Measurements from ENCODE around the gene GIPC3.

Gene GIPC3

DNA sequence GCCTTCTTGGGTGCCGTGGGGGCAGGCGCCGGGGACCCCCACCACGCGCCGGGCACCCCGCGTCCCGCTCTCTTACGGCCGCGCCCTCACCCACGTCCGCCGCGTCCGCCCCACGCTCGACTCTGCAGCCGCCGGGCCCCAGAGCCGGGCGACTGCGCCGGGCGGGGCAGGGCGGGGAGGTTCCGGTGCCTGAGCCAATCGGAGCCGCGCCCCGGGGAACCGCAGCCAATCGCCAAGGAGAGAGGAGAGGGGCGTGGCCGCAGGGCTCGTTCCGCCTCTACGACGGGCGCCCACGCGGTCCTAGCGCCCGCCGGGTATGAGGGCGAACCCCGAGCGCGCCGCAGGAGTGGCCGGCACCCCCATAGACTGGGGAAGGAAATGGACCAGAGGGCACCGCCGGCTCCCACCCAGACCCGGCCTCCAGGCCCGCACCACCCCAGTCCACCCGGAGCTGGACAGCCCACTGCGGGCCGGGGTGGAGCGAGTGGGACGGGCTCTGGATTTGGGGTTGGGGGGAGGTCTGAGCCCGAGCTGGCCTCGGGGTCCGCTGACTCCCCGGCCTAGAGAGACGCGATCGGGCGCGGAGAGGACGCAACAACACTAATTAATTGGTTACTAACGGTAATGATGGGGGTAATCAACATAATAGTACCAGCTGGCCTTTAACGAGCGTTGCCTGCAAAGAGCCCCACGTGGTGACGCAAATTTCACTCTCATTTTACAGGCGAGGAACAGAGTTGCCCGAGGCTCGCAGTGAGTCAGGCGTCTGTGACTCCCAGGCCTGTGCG is 27.6 kb upstream of the GIPC3 start, which contains the start of gene MFSD12 (continued):
- TF ChIP-seq PRDM10 (tag by site-specific recombination; IDR thresholded peaks at IDR 0.05) (peak; percentile 74; the same call in 1 of the 2 replicates), ZNF146 (tag by site-specific recombination; IDR thresholded peaks at IDR 0.05) (no peak), BCL11B (tag by site-specific recombination; IDR thresholded peaks at IDR 0.05; ENCODE audit: low read depth) (0 out of 2 replicates have a peak, but pooled peaks have one; percentile 13), ZNF302 (tag by site-specific recombination; IDR thresholded peaks at IDR 0.05; ENCODE audit: low read depth) (no peak), ZNF335 (tag by site-specific recombination; conservative IDR thresholded peaks at IDR 0.05) (peak; percentile 99), ELK4 (IDR thresholded peaks at IDR 0.05; ENCODE audit: borderline replicate concordance, low read depth, low read length) (peak; percentile 81; the same call in 1 of the 2 replicates), ZIC2 (tag by site-specific recombination; IDR thresholded peaks at IDR 0.05) (peak; percentile 58; the same call in 1 of the 2 replicates), ZNF274 (IDR thresholded peaks at IDR 0.05; ENCODE audit: low read length) (no peak), ZNF274 (tag by site-specific recombination; IDR thresholded peaks at IDR 0.05; ENCODE audit: borderline replicate concordance) (no peak), ZNF510 (tag by site-specific recombination; IDR thresholded peaks at IDR 0.05; ENCODE audit: insufficient replicate concordance) (no peak), GLIS1 (tag by site-specific recombination; IDR thresholded peaks at IDR 0.05) (peak; percentile 65), ZEB2 (tag by site-specific recombination; IDR thresholded peaks at IDR 0.05) (peak; percentile 79), ZBTB17 (tag by site-specific recombination; IDR thresholded peaks at IDR 0.05) (peak; percentile 91), ZNF600 (tag by site-specific recombination; IDR thresholded peaks at IDR 0.05) (peak; percentile 49; the same call in 1 of the 2 replicates), ZNF311 (tag by site-specific recombination; IDR thresholded peaks at IDR 0.05; ENCODE audit: borderline replicate concordance) (no peak), PATZ1 (tag by site-specific recombination; IDR thresholded peaks at IDR 0.05) (peak; percentile 86), MYNN (tag by site-specific recombination; IDR thresholded peaks at IDR 0.05; ENCODE audit: borderline replicate concordance) (no peak), ZBTB10 (tag by site-specific recombination; IDR thresholded peaks at IDR 0.05) (peak; percentile 100), ZNF610 (tag by site-specific recombination; IDR thresholded peaks at IDR 0.05; ENCODE audit: borderline replicate concordance) (peak; percentile 69; the same call in 1 of the 2 replicates), PRDM1 (tag by site-specific recombination; IDR thresholded peaks at IDR 0.05) (0 out of 2 replicates have a peak, but pooled peaks have one; percentile 12), ZNF518A (tag by site-specific recombination; conservative IDR thresholded peaks at IDR 0.05; ENCODE audit: low read depth) (no peak)
- TF ChIP-seq, protein P1, sequence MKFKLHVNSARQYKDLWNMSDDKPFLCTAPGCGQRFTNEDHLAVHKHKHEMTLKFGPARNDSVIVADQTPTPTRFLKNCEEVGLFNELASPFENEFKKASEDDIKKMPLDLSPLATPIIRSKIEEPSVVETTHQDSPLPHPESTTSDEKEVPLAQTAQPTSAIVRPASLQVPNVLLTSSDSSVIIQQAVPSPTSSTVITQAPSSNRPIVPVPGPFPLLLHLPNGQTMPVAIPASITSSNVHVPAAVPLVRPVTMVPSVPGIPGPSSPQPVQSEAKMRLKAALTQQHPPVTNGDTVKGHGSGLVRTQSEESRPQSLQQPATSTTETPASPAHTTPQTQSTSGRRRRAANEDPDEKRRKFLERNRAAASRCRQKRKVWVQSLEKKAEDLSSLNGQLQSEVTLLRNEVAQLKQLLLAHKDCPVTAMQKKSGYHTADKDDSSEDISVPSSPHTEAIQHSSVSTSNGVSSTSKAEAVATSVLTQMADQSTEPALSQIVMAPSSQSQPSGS (tag by site-specific recombination; IDR thresholded peaks at IDR 0.05; ENCODE audit: low read depth), result peak; percentile 22; the same call in 1 of the 2 replicates
